T-cell (primary cell): ENCODE data around the gene TMEM255B. TPM values are rescaled to one million over a fixed set of nuclear protein-coding genes. Genes with fewer than 3 reads are reported as not detected.
"Not testable (repeated sequence)": the region's sequence is repeated elsewhere in the genome, so short reads cannot be mapped to it uniquely, and the experiment has no call there.

Experiments used
- ATAC-seq, 4 experiments: fragments of 200-7000 bp in 3 of 4; fragments of 150-1000 bp in 1 of 4; cut with Tn5 transposase; replicated peaks in 1 of 4; 1 replicate in 3 of 4; 2 replicates in 1 of 4; pipeline ENCODE4 v1.10.0; 2021; ENCODE audit warnings: moderate library complexity in 3 of 4, mild to moderate bottlenecking in 2 of 4, moderate number of reproducible peaks in 1 of 4
- CTCF ChIA-PET, 2 donors: fragments of 300-600 bp; sonication (Branson Sonifier 250); formaldehyde crosslinking; loops; one replicate each; lab custom pipeline; 2022; ENCODE audit warnings: antibody characterized with exemption in 2 of 2; lab: Charles Lee
- POLR2A ChIA-PET, 2 donors: fragments of 300-600 bp; sonication (Branson Sonifier 250); formaldehyde crosslinking; loops; one replicate each; lab custom pipeline; 2022; ENCODE audit warnings: antibody characterized with exemption in 2 of 2; lab: Charles Lee
- DNase-seq, 35 experiments: peaks; one replicate each; pipeline versions ENCODE4 v3.0.0 to v3.0.0-alpha.2; 2013 to 2023
- H3K27ac ChIP-seq: one replicate; pipeline ENCODE4 v1.5.1; 2013; ENCODE audit warnings: low read length
- H3K27me3 ChIP-seq, 2 experiments: replicated peaks in 1 of 2; 1 replicate in 1 of 2; 2 replicates in 1 of 2; pipeline versions ENCODE4 v1.6.1 to v1.7.0; 2013; ENCODE audit warnings: low read length in 1 of 2, mixed read lengths in 1 of 2; ENCODE audit not compliant: control insufficient read depth in 2 of 2, insufficient read depth in 2 of 2; ENCODE audit errors: extremely low read depth in 1 of 2
- H3K36me3 ChIP-seq, 2 donors: 1 replicate in 1 of 2; 2 replicates in 1 of 2; pipeline versions ENCODE4 v1.6.1 to v1.7.0; 2013; ENCODE audit warnings: low read length in 1 of 2; ENCODE audit not compliant: control insufficient read depth in 2 of 2, insufficient read depth in 1 of 2; ENCODE audit errors: extremely low read depth in 1 of 2
- H3K4me1 ChIP-seq, 2 experiments: 1 replicate in 1 of 2; 2 replicates in 1 of 2; pipeline versions ENCODE4 v1.6.1 to v1.7.0; 2013; ENCODE audit warnings: low read length in 2 of 2, mixed read lengths in 1 of 2; ENCODE audit not compliant: insufficient read depth in 2 of 2, control insufficient read depth in 1 of 2; ENCODE audit errors: extremely low read depth in 1 of 2
- H3K4me3 ChIP-seq, 2 donors: 1 replicate in 1 of 2; 2 replicates in 1 of 2; pipeline versions ENCODE4 v1.5.1 to v1.7.0; 2013; ENCODE audit warnings: mild to moderate bottlenecking in 2 of 2, low read length in 1 of 2, moderate library complexity in 1 of 2; ENCODE audit not compliant: control insufficient read depth in 1 of 2; ENCODE audit errors: extremely low read depth in 1 of 2
- H3K9me3 ChIP-seq: 2 replicates; pipeline ENCODE4 v1.7.0; 2013
- H3K27ac Mint-ChIP-seq, 2 donors: one replicate each; pipeline ENCODE4 v1.8.0; 2020 to 2021; ENCODE audit warnings: mild to moderate bottlenecking in 2 of 2, mixed read lengths in 2 of 2
- H3K27me3 Mint-ChIP-seq, 2 donors: one replicate each; pipeline ENCODE4 v1.8.0; 2021 to 2022; ENCODE audit warnings: mixed read lengths in 2 of 2
- H3K36me3 Mint-ChIP-seq: one replicate; pipeline ENCODE4 v1.8.0; 2021; ENCODE audit warnings: mixed read lengths
- H3K4me1 Mint-ChIP-seq, 3 donors: one replicate each; pipeline ENCODE4 v1.8.0; 2020 to 2022; ENCODE audit warnings: mixed read lengths in 3 of 3, mild to moderate bottlenecking in 1 of 3
- H3K4me3 Mint-ChIP-seq, 3 donors: one replicate each; pipeline ENCODE4 v1.8.0; 2020 to 2022; ENCODE audit warnings: mild to moderate bottlenecking in 3 of 3, mixed read lengths in 3 of 3, moderate library complexity in 3 of 3
- H3K9me3 Mint-ChIP-seq, 3 donors: one replicate each; pipeline ENCODE4 v1.8.0; 2020 to 2022; ENCODE audit warnings: mixed read lengths in 3 of 3
- WGBS: methylation state at CpG from one replicate; pipeline ENCODE4 v1.1.5; 2013; ENCODE audit warnings: missing lambda C conversion rate; ENCODE audit not compliant: insufficient coverage; 5-methylcytosine and 5-hydroxymethylcytosine counted together
- total RNA-seq, 35 experiments: library from RNA in 6 of 35; stranded (reverse) in 6 of 35; fragments of 120-200 nt in 1 of 35; gene quantifications; one replicate each; pipeline versions ENCODE4 v1.2.1 to v1.2.4 and lab custom pipeline; 2013 to 2026

Gene TMEM255B
- total RNA-seq, 5 donors from 2014 or later (not counting 1 experiment from before 2014, with no cell fraction given): 0.76 to 1.2 (median 0.89) TPM

- Mint-ChIP-seq H3K9me3 (no peaks in the 10 kb centered on the region), H3K27ac (no peak overlapping the region), H3K27me3 (peaks cover 15 to 18% of the 10 kb centered on the region in 2 donors), H3K36me3 (no peaks in the 10 kb centered on the region), H3K4me3 (no peak overlapping the region), H3K4me1 (peaks cover 0 to 2% (median 0%) of the 10 kb centered on the region in 3 donors)
- Histone ChIP-seq H3K4me1 (no peaks in the 10 kb centered on the region), H3K9me3 (no peaks in the 10 kb centered on the region), H3K36me3 (no peaks in the 10 kb centered on the region), H3K4me3 (no peak overlapping the region), H3K27ac (no peak overlapping the region), H3K27me3 (peaks cover 0 to 26% of the 10 kb centered on the region in 2 experiments)
- ATAC-seq (peak in 1 of 4 experiments; percentile 69), DNase-seq (no peak)
- WGBS: 71% methylated on average over 12 of the region's 17 CpGs
- ChIA-PET CTCF (no interaction called here), POLR2A (no interaction called here)
Observed at GRCh38 chr13:113786262-113786841, 27.3 kb downstream of the TMEM255B start.

GRCh38 chr13:113787694-113788093 lies 28.7 kb downstream of the TMEM255B start:
- POLR2A ChIA-PET: no interaction called here
- peaks cover 17 to 18% of the 10 kb centered on the region in 2 donors for H3K27me3 Mint-ChIP-seq
- H3K4me3 ChIP-seq: no peak overlapping the region
- no peak for ATAC-seq
- H3K36me3 ChIP-seq: no peaks in the 10 kb centered on the region
- H3K4me1 Mint-ChIP-seq: peaks cover 0 to 2% (median 0%) of the 10 kb centered on the region in 3 donors
- WGBS: 82% methylated on average over 4 of the region's 12 CpGs
- no peak overlapping the region for H3K4me3 Mint-ChIP-seq
- DNase-seq: no peak
- H3K36me3 Mint-ChIP-seq: no peaks in the 10 kb centered on the region
- H3K4me1 ChIP-seq: no peaks in the 10 kb centered on the region
- H3K9me3 ChIP-seq: no peaks in the 10 kb centered on the region
- H3K27ac Mint-ChIP-seq: no peak overlapping the region
- H3K27ac ChIP-seq: no peak overlapping the region
- CTCF ChIA-PET: no interaction called here
- H3K9me3 Mint-ChIP-seq: no peaks in the 10 kb centered on the region
- peaks cover 0 to 26% of the 10 kb centered on the region in 2 experiments for H3K27me3 ChIP-seq

- Histone ChIP-seq H3K4me1 (no peaks in the 10 kb centered on the region), H3K36me3 (no peaks in the 10 kb centered on the region), H3K9me3 (no peaks in the 10 kb centered on the region), H3K4me3 (no peak overlapping the region), H3K27me3 (peaks cover 0 to 23% of the 10 kb centered on the region in 2 experiments), H3K27ac (no peak overlapping the region)
- peaks cover 13 to 17% of the 10 kb centered on the region in 2 donors for H3K27me3 Mint-ChIP-seq
- ATAC-seq (no peak), DNase-seq (no peak)
- no peak overlapping the region for H3K4me3 Mint-ChIP-seq
- WGBS: 87% methylated on average over 24 of the region's 31 CpGs
- H3K4me1 Mint-ChIP-seq: peaks cover 0 to 2% (median 0%) of the 10 kb centered on the region in 3 donors
- no peak overlapping the region for H3K27ac Mint-ChIP-seq
- no peaks in the 10 kb centered on the region for H3K9me3 Mint-ChIP-seq
- POLR2A ChIA-PET: no interaction called here
- CTCF ChIA-PET: no interaction called here
- no peaks in the 10 kb centered on the region for H3K36me3 Mint-ChIP-seq
Observed at GRCh38 chr13:113788413-113789135, 29.5 kb downstream of the TMEM255B start.

- Mint-ChIP-seq H3K27ac (no peak overlapping the region), H3K4me3 (no peak overlapping the region), H3K9me3 (no peaks in the 10 kb centered on the region), H3K4me1 (peaks cover 0 to 2% (median 0%) of the 10 kb centered on the region in 3 donors), H3K27me3 (peaks cover 9 to 15% of the 10 kb centered on the region in 2 donors), H3K36me3 (no peaks in the 10 kb centered on the region)
- CTCF ChIA-PET: no interaction called here
- H3K27me3 ChIP-seq: peaks cover 0 to 22% of the 10 kb centered on the region in 2 experiments
- DNase-seq (no peak), ATAC-seq (no peak)
- POLR2A ChIA-PET: no interaction called here
- H3K36me3 ChIP-seq: no peaks in the 10 kb centered on the region
- H3K4me1 ChIP-seq: no peaks in the 10 kb centered on the region
- WGBS: 69% methylated on average over 6 of the region's 6 CpGs
- H3K9me3 ChIP-seq: no peaks in the 10 kb centered on the region
- no peak overlapping the region for H3K27ac ChIP-seq
- H3K4me3 ChIP-seq: no peak overlapping the region
Observed at GRCh38 chr13:113789167-113789566, 30.1 kb downstream of the TMEM255B start.

GRCh38 chr13:113789931-113790330 lies 30.9 kb downstream of the TMEM255B start:
- not testable (repeated sequence) for H3K27ac Mint-ChIP-seq

GRCh38 chr13:113791226-113791625 lies 32.2 kb downstream of the TMEM255B start:
- no peaks in the 10 kb centered on the region for H3K4me1 Mint-ChIP-seq
- H3K36me3 Mint-ChIP-seq: no peaks in the 10 kb centered on the region
- Histone ChIP-seq H3K9me3 (no peaks in the 10 kb centered on the region), H3K36me3 (no peaks in the 10 kb centered on the region), H3K4me1 (no peaks in the 10 kb centered on the region), H3K4me3 (no peak overlapping the region), H3K27ac (no peak overlapping the region), H3K27me3 (peaks cover 0 to 21% of the 10 kb centered on the region in 2 experiments)
- ChIA-PET CTCF (no interaction called here), POLR2A (no interaction called here)
- H3K27me3 Mint-ChIP-seq: peaks cover 5 to 6% of the 10 kb centered on the region in 2 donors
- ATAC-seq (no peak), DNase-seq (no peak)
- no peaks in the 10 kb centered on the region for H3K9me3 Mint-ChIP-seq
- no peak overlapping the region for H3K27ac Mint-ChIP-seq
- WGBS: 81% methylated on average over 15 of the region's 17 CpGs
- H3K4me3 Mint-ChIP-seq: no peak overlapping the region

More at GRCh38 chr13:113789931-113790330, 30.9 kb downstream of the TMEM255B start:
- H3K36me3 ChIP-seq, H3K4me1 Mint-ChIP-seq, ATAC-seq, DNase-seq, H3K27me3 Mint-ChIP-seq, POLR2A ChIA-PET, H3K27ac ChIP-seq, H3K4me1 ChIP-seq, H3K4me3 ChIP-seq, CTCF ChIA-PET, H3K9me3 Mint-ChIP-seq, H3K9me3 ChIP-seq, H3K36me3 Mint-ChIP-seq, H3K4me3 Mint-ChIP-seq: not testable (repeated sequence)
- 92% methylated on average over 6 of the region's 13 CpGs for WGBS
- peaks cover 0 to 28% of the 10 kb centered on the region in 2 experiments for H3K27me3 ChIP-seq
